ENCODE data around the gene DAPK2.

DNA sequence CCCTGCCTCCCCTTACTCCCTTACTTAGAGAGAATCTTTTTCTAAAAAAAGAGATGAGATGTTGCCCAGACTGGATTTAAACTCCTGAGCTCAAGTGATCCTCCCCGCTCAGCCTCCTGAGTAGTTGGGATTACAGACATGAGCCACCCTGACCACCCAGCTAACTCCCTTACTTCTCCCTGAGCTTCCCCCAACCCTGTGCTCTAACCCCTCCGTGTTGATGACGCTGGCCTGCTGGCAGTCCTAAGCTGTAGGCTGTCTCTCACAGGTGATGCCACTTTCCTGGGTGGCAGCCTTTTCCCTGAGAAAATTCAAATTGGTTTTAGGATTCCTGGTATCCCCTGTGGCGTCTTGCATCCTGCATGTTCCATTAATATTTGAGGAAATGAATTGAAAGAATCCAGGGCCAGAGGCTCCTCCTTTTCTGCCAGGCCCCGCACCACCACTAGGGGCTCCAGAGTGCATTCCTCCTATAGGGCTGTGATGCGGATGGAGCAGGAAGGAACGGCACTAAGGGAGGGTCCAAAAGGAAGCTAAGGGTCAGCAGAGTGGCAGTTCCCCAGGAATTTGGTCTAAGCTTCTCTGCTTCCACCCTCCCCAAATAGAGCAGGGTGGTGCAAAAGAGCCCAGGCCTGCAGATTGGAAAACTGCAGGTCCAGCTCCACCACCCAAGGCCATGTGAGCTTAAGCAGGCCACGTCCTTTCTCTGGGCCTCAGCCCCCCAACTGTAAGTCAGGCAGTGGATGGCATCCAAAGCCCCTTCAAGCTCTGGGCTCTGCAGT is 101.1 kb downstream of the DAPK2 start:
- no peak for TF ChIP-seq RNF2 (IDR thresholded peaks at IDR 0.05; ENCODE audit: borderline replicate concordance, low read depth)
- TF ChIP-seq, protein P1, sequence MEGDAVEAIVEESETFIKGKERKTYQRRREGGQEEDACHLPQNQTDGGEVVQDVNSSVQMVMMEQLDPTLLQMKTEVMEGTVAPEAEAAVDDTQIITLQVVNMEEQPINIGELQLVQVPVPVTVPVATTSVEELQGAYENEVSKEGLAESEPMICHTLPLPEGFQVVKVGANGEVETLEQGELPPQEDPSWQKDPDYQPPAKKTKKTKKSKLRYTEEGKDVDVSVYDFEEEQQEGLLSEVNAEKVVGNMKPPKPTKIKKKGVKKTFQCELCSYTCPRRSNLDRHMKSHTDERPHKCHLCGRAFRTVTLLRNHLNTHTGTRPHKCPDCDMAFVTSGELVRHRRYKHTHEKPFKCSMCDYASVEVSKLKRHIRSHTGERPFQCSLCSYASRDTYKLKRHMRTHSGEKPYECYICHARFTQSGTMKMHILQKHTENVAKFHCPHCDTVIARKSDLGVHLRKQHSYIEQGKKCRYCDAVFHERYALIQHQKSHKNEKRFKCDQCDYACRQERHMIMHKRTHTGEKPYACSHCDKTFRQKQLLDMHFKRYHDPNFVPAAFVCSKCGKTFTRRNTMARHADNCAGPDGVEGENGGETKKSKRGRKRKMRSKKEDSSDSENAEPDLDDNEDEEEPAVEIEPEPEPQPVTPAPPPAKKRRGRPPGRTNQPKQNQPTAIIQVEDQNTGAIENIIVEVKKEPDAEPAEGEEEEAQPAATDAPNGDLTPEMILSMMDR (IDR thresholded peaks at IDR 0.05): peak; percentile 86
- TF ChIP-seq, protein P2, sequence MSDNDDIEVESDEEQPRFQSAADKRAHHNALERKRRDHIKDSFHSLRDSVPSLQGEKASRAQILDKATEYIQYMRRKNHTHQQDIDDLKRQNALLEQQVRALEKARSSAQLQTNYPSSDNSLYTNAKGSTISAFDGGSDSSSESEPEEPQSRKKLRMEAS (IDR thresholded peaks at IDR 0.05): no peak
- TF ChIP-seq GATA3 (IDR thresholded peaks at IDR 0.05; ENCODE audit: borderline replicate concordance): no peak
- TF ChIP-seq JUNB (IDR thresholded peaks at IDR 0.05): no peak
- no peak for TF ChIP-seq MAZ (IDR thresholded peaks at IDR 0.05; ENCODE audit: borderline replicate concordance, low read depth, low read length)
- no peak for TF ChIP-seq PHF8 (IDR thresholded peaks at IDR 0.05; ENCODE audit: borderline replicate concordance, low read depth)
- TF ChIP-seq NR3C1 (IDR thresholded peaks at IDR 0.05): no peak
- TF ChIP-seq, protein P3, sequence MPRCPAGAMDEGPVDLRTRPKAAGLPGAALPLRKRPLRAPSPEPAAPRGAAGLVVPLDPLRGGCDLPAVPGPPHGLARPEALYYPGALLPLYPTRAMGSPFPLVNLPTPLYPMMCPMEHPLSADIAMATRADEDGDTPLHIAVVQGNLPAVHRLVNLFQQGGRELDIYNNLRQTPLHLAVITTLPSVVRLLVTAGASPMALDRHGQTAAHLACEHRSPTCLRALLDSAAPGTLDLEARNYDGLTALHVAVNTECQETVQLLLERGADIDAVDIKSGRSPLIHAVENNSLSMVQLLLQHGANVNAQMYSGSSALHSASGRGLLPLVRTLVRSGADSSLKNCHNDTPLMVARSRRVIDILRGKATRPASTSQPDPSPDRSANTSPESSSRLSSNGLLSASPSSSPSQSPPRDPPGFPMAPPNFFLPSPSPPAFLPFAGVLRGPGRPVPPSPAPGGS (IDR thresholded peaks at IDR 0.05): no peak
- no peak for TF ChIP-seq POLR2A (IDR thresholded peaks at IDR 0.05; ENCODE audit: low read length)
- no peak for TF ChIP-seq HDAC2 (IDR thresholded peaks at IDR 0.05)
- no peak for TF ChIP-seq CHD2 (IDR thresholded peaks at IDR 0.05; ENCODE audit: low read length, partially characterized antibody)
- no peak for TF ChIP-seq NFE2L2 (conservative IDR thresholded peaks at IDR 0.05; ENCODE audit: low read length)
- no peak for TF ChIP-seq EP300 (IDR thresholded peaks at IDR 0.05)

Measured in A549 (cell line).